HL-60/S4 (cell line): ENCODE data around the gene RHBDD1.
"Not testable (repeated sequence)": the region's sequence is repeated elsewhere in the genome, so short reads cannot be mapped to it uniquely, and the experiment has no call there.

ENCODE experiments used
- in situ Hi-C: fragments of 300-500 bp; cut with MboI; formaldehyde crosslinking; loops from 2 replicates; pipeline ENCODE4 v1.14.3; 2022; ENCODE audit warnings: low sequenced_read_pairs

The RHBDD1 gene

GRCh38 chr2:226799211-226799975 is 36.5 kb upstream of the RHBDD1 start, which contains the start of gene IRS1:
IRS1 (minus strand) TSS chr2:226799820; CDS start chr2:226798738, 1,082 bp downstream.
- in situ Hi-C loops: no loop called here

- in situ Hi-C loops: loop anchor here (25.0 kb wide), 2 partner anchors 913 to 1138 kb away; no protein-coding TSS in a partner anchor
Observed at GRCh38 chr2:226799976-226800940, 35.6 kb upstream of the RHBDD1 start.

DNA sequence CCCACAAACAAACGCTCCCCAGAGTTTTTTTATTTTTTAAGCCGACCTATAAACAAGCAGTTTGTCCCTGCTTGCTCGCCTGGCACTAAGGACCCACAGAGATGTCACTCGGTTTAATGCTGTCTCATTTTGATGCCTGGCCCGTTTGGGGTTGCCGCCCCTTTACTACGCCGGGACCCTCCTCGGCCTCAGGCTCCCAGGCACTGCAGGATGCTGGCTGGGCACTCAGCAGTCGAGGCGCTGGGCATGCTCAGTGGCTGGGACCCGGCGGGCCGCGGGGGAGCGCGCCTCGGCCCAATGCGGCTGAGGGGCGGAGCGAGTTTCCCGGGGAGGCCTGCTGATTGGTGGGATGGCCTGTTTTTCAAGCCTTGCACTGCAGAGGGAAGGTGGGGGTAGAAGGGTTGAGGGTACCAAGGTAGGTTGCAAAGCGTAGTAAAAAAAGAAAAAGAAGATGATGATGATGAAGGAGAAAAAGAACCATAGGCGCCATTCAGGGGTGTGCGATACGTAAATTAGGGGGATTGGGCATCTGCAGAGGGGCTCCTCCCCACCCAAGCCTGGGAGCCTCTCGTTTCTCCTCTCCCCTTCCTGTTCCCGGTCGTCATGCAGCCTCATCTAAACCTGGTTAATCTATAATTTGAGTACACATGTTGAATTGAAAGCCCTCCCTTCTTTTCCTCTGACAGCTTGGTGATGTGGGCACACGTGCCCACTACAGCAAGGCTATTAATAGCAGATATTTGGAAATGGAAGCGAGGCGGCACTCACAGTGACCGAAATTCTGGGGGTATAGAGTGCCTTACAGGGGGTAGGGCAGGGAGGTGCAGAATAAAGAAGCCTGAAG is 34.7 kb upstream of the RHBDD1 start:
- in situ Hi-C loops: loop anchor here (25.0 kb wide), 2 partner anchors 914 to 1139 kb away; no protein-coding TSS in a partner anchor

- in situ Hi-C loops: loop anchor here (25.0 kb wide), 2 partner anchors 915 to 1140 kb away; no protein-coding TSS in a partner anchor
Observed at GRCh38 chr2:226802573-226802972, 33.3 kb upstream of the RHBDD1 start.

DNA sequence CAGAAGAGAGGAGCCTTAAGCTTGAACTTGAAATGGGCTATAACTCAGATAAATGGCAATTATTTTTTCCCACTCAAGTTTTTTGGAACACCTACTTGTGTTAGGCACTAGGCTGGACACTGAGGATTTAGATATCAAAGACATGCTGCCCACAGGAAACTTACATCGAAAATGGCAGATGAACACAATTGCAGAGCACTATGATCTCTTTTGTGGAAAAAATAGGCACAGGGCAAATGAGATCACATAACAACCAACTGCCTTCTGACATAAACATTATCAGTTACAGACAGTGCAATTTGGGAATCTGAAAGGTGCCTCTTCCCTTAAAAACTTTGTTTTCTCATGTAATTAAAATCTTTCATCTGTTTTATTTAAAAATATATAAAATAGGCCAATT is 32.4 kb upstream of the RHBDD1 start:
- in situ Hi-C loops: loop anchor here (25.0 kb wide), 2 partner anchors 916 to 1141 kb away; no protein-coding TSS in a partner anchor

- in situ Hi-C loops: loop anchor here (25.0 kb wide), 2 partner anchors 926 to 1151 kb away; no protein-coding TSS in a partner anchor
Observed at GRCh38 chr2:226813148-226813701, 22.6 kb upstream of the RHBDD1 start.

GRCh38 chr2:226818930-226819329 is 16.9 kb upstream of the RHBDD1 start:
- in situ Hi-C loops: loop anchor here (25.0 kb wide), 2 partner anchors 932 to 1157 kb away; no protein-coding TSS in a partner anchor

DNA sequence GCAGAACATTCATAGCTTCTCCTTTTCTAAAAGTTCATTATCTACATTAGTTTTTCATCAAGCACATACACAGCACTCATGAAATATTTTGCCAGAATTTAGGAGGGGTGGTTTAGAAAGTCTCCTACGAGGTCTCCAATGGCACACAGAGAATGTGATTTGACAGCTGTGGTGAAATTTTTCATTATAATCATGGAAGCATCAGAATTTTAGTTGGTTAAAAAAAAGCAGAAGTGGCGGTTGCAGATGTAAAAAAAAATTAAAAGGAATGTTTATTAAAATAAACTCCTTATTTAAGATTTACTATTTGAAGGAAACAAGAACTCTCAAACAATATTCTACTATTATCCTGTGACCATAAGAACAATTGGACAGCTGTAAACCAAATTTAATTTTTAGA is 10.8 kb upstream of the RHBDD1 start:
- in situ Hi-C loops: no loop called here

GRCh38 chr2:226828191-226828590 is 7.7 kb upstream of the RHBDD1 start:
- in situ Hi-C loops: no loop called here

- in situ Hi-C loops: no loop called here
Observed at GRCh38 chr2:226829721-226830631, 5.9 kb upstream of the RHBDD1 start.

GRCh38 chr2:226831266-226831665 is 4.6 kb upstream of the RHBDD1 start:
- in situ Hi-C loops: no loop called here

DNA sequence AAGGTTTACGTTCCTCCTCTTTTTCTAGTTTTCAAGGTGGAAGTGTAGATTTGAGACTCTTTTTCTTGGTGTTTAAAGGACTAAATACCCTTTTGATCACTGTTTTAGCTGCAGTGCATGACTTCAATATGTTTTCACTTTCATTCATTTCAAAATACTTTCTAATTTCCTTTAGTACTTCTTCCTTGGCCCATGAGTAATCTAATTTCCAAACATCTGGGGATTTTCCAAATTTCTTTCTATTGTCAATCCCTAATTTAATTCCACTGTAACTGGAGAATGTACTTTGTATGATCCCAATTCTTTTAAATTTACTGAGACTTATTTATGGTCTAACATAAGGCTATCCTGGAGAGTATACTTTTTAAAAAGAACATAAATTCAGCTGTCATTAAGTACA is 3.8 kb upstream of the RHBDD1 start:
- in situ Hi-C loops: no loop called here

GRCh38 chr2:226834880-226835279 is 974 bp upstream of the RHBDD1 start:
- in situ Hi-C loops: not testable (repeated sequence)

GRCh38 chr2:226835420-226835795 is 446 bp upstream of the RHBDD1 start:
- in situ Hi-C loops: no loop called here

GRCh38 chr2:226836548-226836885 is 663 bp downstream of the RHBDD1 start:
- in situ Hi-C loops: no loop called here

DNA sequence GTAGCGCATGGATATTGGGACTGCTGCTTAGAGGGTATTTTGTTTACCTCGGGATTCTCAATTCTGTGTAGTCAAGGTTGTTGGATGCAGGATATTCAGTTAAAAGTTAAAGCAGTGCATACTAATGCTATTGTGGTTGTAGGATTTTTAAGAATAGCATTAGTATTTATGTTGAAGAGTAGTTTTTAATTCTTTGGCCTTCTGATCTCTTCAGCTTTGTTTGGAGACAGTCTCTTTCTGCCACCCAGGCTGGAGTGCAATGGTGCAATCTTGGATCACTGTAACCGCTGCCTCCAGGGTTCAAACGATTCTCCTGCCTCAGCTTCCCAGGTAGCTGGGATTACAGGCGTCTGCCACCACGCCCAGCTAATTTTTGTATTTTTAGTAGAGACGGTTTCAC is 1.5 kb downstream of the RHBDD1 start:
- in situ Hi-C loops: no loop called here

DNA sequence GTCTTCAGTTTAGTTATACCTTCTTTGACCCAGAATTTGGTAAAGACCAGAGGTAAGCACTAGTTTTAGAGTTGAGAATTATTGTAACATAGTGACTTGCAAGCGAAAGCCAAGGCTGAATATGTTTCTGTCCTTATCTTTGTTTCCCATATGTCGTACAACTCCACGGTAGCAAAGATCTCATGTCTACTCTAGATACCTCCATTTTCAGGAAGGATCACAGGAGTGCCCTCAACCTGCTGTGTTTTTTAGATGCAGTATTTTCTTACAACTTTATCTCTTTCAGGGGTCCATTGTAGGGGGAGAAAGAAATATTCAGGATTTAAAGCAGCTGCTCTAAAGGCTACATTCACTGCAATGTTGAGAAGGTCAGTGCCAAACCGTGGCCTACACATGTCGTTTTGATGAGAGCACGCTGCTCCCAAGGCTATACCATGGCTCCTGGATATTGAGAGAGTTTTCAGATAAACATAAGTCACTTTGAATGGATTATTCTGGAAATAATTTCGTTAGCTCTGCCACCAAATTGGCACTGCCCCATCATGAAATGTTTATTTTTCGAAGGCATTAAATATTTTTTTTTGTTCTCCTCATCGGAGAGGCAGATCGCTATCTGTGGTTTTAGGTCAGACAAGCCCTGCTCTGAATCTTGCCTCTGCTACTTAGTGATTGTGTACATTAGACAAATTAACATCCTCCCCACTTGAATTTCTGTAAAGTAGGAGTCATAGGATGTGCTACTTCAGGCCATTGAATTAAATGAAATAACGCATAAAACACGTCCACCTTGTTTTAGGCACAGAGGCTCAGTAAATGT is 2.1 kb downstream of the RHBDD1 start:
- in situ Hi-C loops: no loop called here

DNA sequence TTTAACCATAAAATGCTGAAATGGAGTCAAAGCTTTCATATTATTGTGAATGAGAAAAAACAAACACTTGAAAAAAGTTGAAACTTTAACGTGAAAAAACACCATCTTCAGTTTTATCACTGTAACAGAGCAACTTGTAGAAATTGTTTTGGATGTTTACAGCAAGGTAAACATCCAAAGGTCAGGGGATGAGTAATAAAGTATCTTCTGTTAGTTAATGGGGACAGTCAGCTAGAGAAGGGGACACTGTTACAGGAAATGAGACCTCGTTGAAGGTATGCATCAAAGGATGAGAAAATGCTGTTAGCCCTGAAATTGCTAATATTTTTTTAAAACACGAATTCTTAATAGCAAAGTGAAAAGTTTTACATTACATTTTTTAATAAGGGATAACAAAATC is 2.9 kb downstream of the RHBDD1 start:
- in situ Hi-C loops: no loop called here
